Stimulated activated naive CD8-positive, alpha-beta T cell treated with anti-CD3 and anti-CD28 coated beads, Interleukin-15, Interleukin-2, amounts not matched to agents 100 ng/mL and 50 ng/mL, for 24 hours (primary cell): ENCODE measurements around the gene SSTR1.

Source experiments
- H3K27ac Mint-ChIP-seq: one replicate; pipeline ENCODE4 v1.8.0; 2021; ENCODE audit warnings: mild to moderate bottlenecking, mixed read lengths
- H3K27me3 Mint-ChIP-seq: one replicate; pipeline ENCODE4 v1.8.0; 2021; ENCODE audit warnings: mixed read lengths
- H3K36me3 Mint-ChIP-seq: one replicate; pipeline ENCODE4 v1.8.0; 2021; ENCODE audit warnings: low read depth, mixed read lengths
- H3K4me1 Mint-ChIP-seq: one replicate; pipeline ENCODE4 v1.8.0; 2021; ENCODE audit warnings: low read depth, mixed read lengths
- H3K4me3 Mint-ChIP-seq: one replicate; pipeline ENCODE4 v1.8.0; 2021; ENCODE audit warnings: mild to moderate bottlenecking, mixed read lengths
- H3K9me3 Mint-ChIP-seq: one replicate; pipeline ENCODE4 v1.8.0; 2021; ENCODE audit warnings: mixed read lengths

SSTR1 gene

GRCh38 chr14:38250331-38250730, 42.6 kb downstream of the SSTR1 start:
- Mint-ChIP-seq H3K36me3 (no peaks in the 10 kb centered on the region), H3K4me3 (no peak overlapping the region), H3K4me1 (peaks cover 4% of the 10 kb centered on the region), H3K27me3 (peaks cover 19% of the 10 kb centered on the region), H3K27ac (no peak overlapping the region), H3K9me3 (no peaks in the 10 kb centered on the region)

GRCh38 chr14:38252066-38252710, 44.5 kb downstream of the SSTR1 start:
- Mint-ChIP-seq H3K4me1 (peaks cover 11% of the 10 kb centered on the region), H3K4me3 (no peak overlapping the region), H3K36me3 (no peaks in the 10 kb centered on the region), H3K27me3 (peaks cover 29% of the 10 kb centered on the region), H3K27ac (no peak overlapping the region), H3K9me3 (no peaks in the 10 kb centered on the region)

- no peaks in the 10 kb centered on the region for H3K36me3 Mint-ChIP-seq
- H3K4me1 Mint-ChIP-seq: peaks cover 11% of the 10 kb centered on the region
- no peaks in the 10 kb centered on the region for H3K9me3 Mint-ChIP-seq
- peaks cover 40% of the 10 kb centered on the region for H3K27me3 Mint-ChIP-seq
- H3K4me3 Mint-ChIP-seq: no peak overlapping the region
- no peak overlapping the region for H3K27ac Mint-ChIP-seq
These were observed 46.0 kb downstream of the SSTR1 start for GRCh38 chr14:38253676-38254075.

GRCh38 chr14:38254571-38255407, 47.1 kb downstream of the SSTR1 start:
- peaks cover 42% of the 10 kb centered on the region for H3K27me3 Mint-ChIP-seq
- no peaks in the 10 kb centered on the region for H3K9me3 Mint-ChIP-seq
- H3K27ac Mint-ChIP-seq: no peak overlapping the region
- H3K4me1 Mint-ChIP-seq: peaks cover 11% of the 10 kb centered on the region
- H3K4me3 Mint-ChIP-seq: no peak overlapping the region
- H3K36me3 Mint-ChIP-seq: no peaks in the 10 kb centered on the region

GRCh38 chr14:38255408-38255672, 47.6 kb downstream of the SSTR1 start:
- peaks cover 47% of the 10 kb centered on the region for H3K27me3 Mint-ChIP-seq

GRCh38 chr14:38255673-38256532, 48.2 kb downstream of the SSTR1 start, which contains the start of gene CLEC14A:
TSS of gene CLEC14A (minus strand) at chr14:38256093. CDS start at chr14:38256022, 71 bp downstream.
- Mint-ChIP-seq H3K4me1 (peaks cover 11% of the 10 kb centered on the region), H3K36me3 (no peaks in the 10 kb centered on the region), H3K4me3 (peak within 1 kb of the TSS; percentile 39), H3K27me3 (peaks cover 48% of the 10 kb centered on the region), H3K27ac (no peak within 1 kb of the TSS), H3K9me3 (no peaks in the 10 kb centered on the region)

More at GRCh38 chr14:38255408-38255672, 47.6 kb downstream of the SSTR1 start:
- Mint-ChIP-seq H3K9me3 (no peaks in the 10 kb centered on the region), H3K36me3 (no peaks in the 10 kb centered on the region), H3K27ac (no peak overlapping the region), H3K4me3 (no peak overlapping the region), H3K4me1 (peaks cover 11% of the 10 kb centered on the region)

GRCh38 chr14:38256533-38256840, 48.8 kb downstream of the SSTR1 start:
- peaks cover 54% of the 10 kb centered on the region for H3K27me3 Mint-ChIP-seq
- no peak overlapping the region for H3K27ac Mint-ChIP-seq
- peaks cover 11% of the 10 kb centered on the region for H3K4me1 Mint-ChIP-seq
- peaks cover 3% of the 10 kb centered on the region for H3K9me3 Mint-ChIP-seq
- H3K36me3 Mint-ChIP-seq: no peaks in the 10 kb centered on the region
- H3K4me3 Mint-ChIP-seq: no peak overlapping the region

- H3K27ac Mint-ChIP-seq: no peak overlapping the region
- H3K9me3 Mint-ChIP-seq: peaks cover 9% of the 10 kb centered on the region
- H3K4me1 Mint-ChIP-seq: peaks cover 11% of the 10 kb centered on the region
- H3K27me3 Mint-ChIP-seq: peaks cover 61% of the 10 kb centered on the region
- H3K36me3 Mint-ChIP-seq: no peaks in the 10 kb centered on the region
- no peak overlapping the region for H3K4me3 Mint-ChIP-seq
These were observed 49.8 kb downstream of the SSTR1 start for GRCh38 chr14:38257507-38257906.

- peaks cover 36% of the 10 kb centered on the region for H3K27me3 Mint-ChIP-seq
- H3K4me3 Mint-ChIP-seq: no peak overlapping the region
- H3K27ac Mint-ChIP-seq: no peak overlapping the region
- no peaks in the 10 kb centered on the region for H3K36me3 Mint-ChIP-seq
- H3K4me1 Mint-ChIP-seq: peaks cover under 1% of the 10 kb centered on the region
- H3K9me3 Mint-ChIP-seq: peaks cover 17% of the 10 kb centered on the region
These were observed 53.9 kb downstream of the SSTR1 start for GRCh38 chr14:38261620-38262019.
